Fibroblast of lung (primary cell): ENCODE data around the gene MYCL.

Experiments
- CTCF ChIP-seq, 2 donors: IDR thresholded peaks in 1 of 2; conservative IDR thresholded peaks in 1 of 2; 1 replicate in 1 of 2; 2 replicates in 1 of 2; pipeline ENCODE4 v1.5.1; 2011 to 2012; ENCODE audit warnings: low read length in 2 of 2, control low read depth in 1 of 2, inconsistent platforms in 1 of 2, low read depth in 1 of 2, mild to moderate bottlenecking in 1 of 2
- EZH2 ChIP-seq: IDR thresholded peaks from 2 replicates; pipeline ENCODE4 v1.5.1; 2012; ENCODE audit warnings: low read length, control low read depth, mild to moderate bottlenecking; ENCODE audit errors: missing control alignments

GRCh38 chr1:39901464-39901713 is 328 bp downstream of the MYCL start:
- TF ChIP-seq CTCF (conservative IDR thresholded peaks at IDR 0.05 in 1 of 2, IDR thresholded peaks at IDR 0.05 in 1 of 2; ENCODE audit: low read depth in 1 of 2, low read length in 2 of 2) = no peak
- TF ChIP-seq EZH2 = no peak
